ENCODE measurements around the gene EFNA5. TPM values are rescaled to one million over a fixed set of nuclear protein-coding genes. Genes with fewer than 3 reads are reported as not detected.
A peak's percentile ranks its signal among the peaks of the same experiment; 100 is the strongest.

Gene EFNA5
- total RNA-seq, 1 experiment from 2014 or later, result 51.2 TPM

- no peak for DNase-seq (ENCODE audit: unreplicated experiment)
- H3K36me3 Mint-ChIP-seq (ENCODE audit: insufficient read depth, unreplicated experiment), result no peaks in the 10 kb centered on the region
- no peaks in the 10 kb centered on the region for H3K9me3 Mint-ChIP-seq (ENCODE audit: unreplicated experiment)
- H3K4me3 Mint-ChIP-seq (ENCODE audit: unreplicated experiment), result no peak overlapping the region
- intact Hi-C loops (cut with micrococcal nuclease), result no loop called here
- POLR2A ChIA-PET, result no interaction called here
- CTCF ChIA-PET, result no interaction called here
- H3K4me1 Mint-ChIP-seq (ENCODE audit: insufficient read depth, unreplicated experiment), result no peaks in the 10 kb centered on the region
- no TSS peak for BruUV-seq (replicated peaks)
- H3K27ac Mint-ChIP-seq (ENCODE audit: low read depth, unreplicated experiment), result no peak overlapping the region
- H3K27me3 Mint-ChIP-seq (ENCODE audit: insufficient read depth, unreplicated experiment), result no peaks in the 10 kb centered on the region
- no peak for TF ChIP-seq CTCF (IDR thresholded peaks at IDR 0.05; ENCODE audit: unreplicated experiment)
Observed at GRCh38 chr5:107712359-107712870, 41.7 kb upstream of the EFNA5 start.

GRCh38 chr5:107705402-107706014 lies 34.8 kb upstream of the EFNA5 start:
- DNase-seq (ENCODE audit: unreplicated experiment), result peak; percentile 21
- H3K4me3 Mint-ChIP-seq (ENCODE audit: unreplicated experiment), result no peak overlapping the region
- BruUV-seq (replicated peaks), result no TSS peak
- H3K4me1 Mint-ChIP-seq (ENCODE audit: insufficient read depth, unreplicated experiment), result peaks cover 5% of the 10 kb centered on the region
- H3K9me3 Mint-ChIP-seq (ENCODE audit: unreplicated experiment), result no peaks in the 10 kb centered on the region
- H3K27ac Mint-ChIP-seq (ENCODE audit: low read depth, unreplicated experiment), result peak overlapping the region; percentile 69
- intact Hi-C loops (cut with micrococcal nuclease), result no loop called here
- POLR2A ChIA-PET, result no interaction called here
- no peak for TF ChIP-seq CTCF (IDR thresholded peaks at IDR 0.05; ENCODE audit: unreplicated experiment)
- no peaks in the 10 kb centered on the region for H3K27me3 Mint-ChIP-seq (ENCODE audit: insufficient read depth, unreplicated experiment)
- no peaks in the 10 kb centered on the region for H3K36me3 Mint-ChIP-seq (ENCODE audit: insufficient read depth, unreplicated experiment)
- CTCF ChIA-PET, result no interaction called here

- intact Hi-C loops (cut with micrococcal nuclease), result no loop called here
- Mint-ChIP-seq H3K27ac (ENCODE audit: low read depth, unreplicated experiment) (no peak overlapping the region), H3K4me3 (ENCODE audit: unreplicated experiment) (no peak overlapping the region), H3K36me3 (ENCODE audit: insufficient read depth, unreplicated experiment) (no peaks in the 10 kb centered on the region), H3K4me1 (ENCODE audit: insufficient read depth, unreplicated experiment) (peaks cover 5% of the 10 kb centered on the region), H3K9me3 (ENCODE audit: unreplicated experiment) (no peaks in the 10 kb centered on the region), H3K27me3 (ENCODE audit: insufficient read depth, unreplicated experiment) (no peaks in the 10 kb centered on the region)
- no peak for TF ChIP-seq CTCF (IDR thresholded peaks at IDR 0.05; ENCODE audit: unreplicated experiment)
- no TSS peak for BruUV-seq (replicated peaks)
- CTCF ChIA-PET, result no interaction called here
- no peak for DNase-seq (ENCODE audit: unreplicated experiment)
- POLR2A ChIA-PET, result interaction anchor here (0.7 to 0.8 kb wide), 2 partner anchors 12 to 21 kb away, joined by 3 read pairs; no protein-coding TSS in a partner anchor
Observed at GRCh38 chr5:107704681-107705401, 34.1 kb upstream of the EFNA5 start.

GRCh38 chr5:107700481-107700880 lies 29.7 kb upstream of the EFNA5 start:
- Mint-ChIP-seq H3K4me1 (ENCODE audit: insufficient read depth, unreplicated experiment) (peaks cover 15% of the 10 kb centered on the region), H3K4me3 (ENCODE audit: unreplicated experiment) (no peak overlapping the region), H3K27ac (ENCODE audit: low read depth, unreplicated experiment) (no peak overlapping the region), H3K9me3 (ENCODE audit: unreplicated experiment) (no peaks in the 10 kb centered on the region), H3K27me3 (ENCODE audit: insufficient read depth, unreplicated experiment) (no peaks in the 10 kb centered on the region), H3K36me3 (ENCODE audit: insufficient read depth, unreplicated experiment) (no peaks in the 10 kb centered on the region)
- ChIA-PET POLR2A (no interaction called here), CTCF (no interaction called here)
- DNase-seq (ENCODE audit: unreplicated experiment), result no peak
- BruUV-seq (replicated peaks), result no TSS peak
- no peak for TF ChIP-seq CTCF (IDR thresholded peaks at IDR 0.05; ENCODE audit: unreplicated experiment)
- intact Hi-C loops (cut with micrococcal nuclease), result no loop called here

Measured in MCF 10A (cell line).